ENCODE results near the gene TKT.

GRCh38 chr3:53195602-53196574, 59.9 kb downstream of the TKT start:
- peak; percentile 96 to 98 (median 96) for TF ChIP-seq CTCF (IDR thresholded peaks at IDR 0.05)
- TF ChIP-seq POLR2A (IDR thresholded peaks at IDR 0.05), result no peak
- TF ChIP-seq POLR2AphosphoS5 (IDR thresholded peaks at IDR 0.05), result peak in 1 of 2 donors; percentile 4

Measured in upper lobe of left lung (tissue), 4 donors.